BJ (cell line): ENCODE measurements around the gene UBA6. TPM values are rescaled to one million over a fixed set of nuclear protein-coding genes. Genes with fewer than 3 reads are reported as not detected.

Experiments
- CTCF ChIA-PET: fragments of 350-600 bp; formaldehyde crosslinking; extraction: SDS; loops from one replicate; lab custom pipeline; 2021; ENCODE audit warnings: antibody characterized with exemption, inconsistent platforms; lab: Yijun Ruan, JAX
- POLR2A ChIA-PET: fragments of 300-600 bp; sonication (Branson Sonifier 250); formaldehyde crosslinking; extraction: SDS; loops from one replicate; lab custom pipeline; 2021; ENCODE audit warnings: antibody characterized with exemption; lab: Charles Lee
- DNase-seq: peaks from one replicate; pipeline ENCODE4 v3.0.0-alpha.2; 2011; ENCODE audit warnings: low read depth
- H3K27me3 ChIP-seq: 2 replicates; pipeline ENCODE4 v1.6.0; 2011; ENCODE audit warnings: low read length; ENCODE audit not compliant: control insufficient read depth, insufficient read depth
- H3K36me3 ChIP-seq: 2 replicates; pipeline ENCODE4 v1.5.1; 2011; ENCODE audit warnings: low read length; ENCODE audit not compliant: control insufficient read depth, insufficient read depth
- H3K4me3 ChIP-seq: 2 replicates; pipeline ENCODE4 v1.5.1; 2011; ENCODE audit warnings: low read depth, mild to moderate bottlenecking, control low read depth, low read length
- polyA plus RNA-seq: library from polyadenylated mRNA; depleted of rRNA; stranded (reverse); fragments of >200 nt; gene quantifications from 2 replicates; pipeline ENCODE4 v1.2.3, GENCODE V29; 2011
- TF ChIP-seq, protein P1 (sequence below): IDR thresholded peaks from 2 replicates; pipeline ENCODE4 v1.5.1; 2011; ENCODE audit warnings: low read depth, mild to moderate bottlenecking, control low read depth, inconsistent platforms, low read length, moderate library complexity; ENCODE audit not compliant: insufficient read depth

The UBA6 gene
- polyA plus RNA-seq, 1 experiment = 34.9 TPM

DNA sequence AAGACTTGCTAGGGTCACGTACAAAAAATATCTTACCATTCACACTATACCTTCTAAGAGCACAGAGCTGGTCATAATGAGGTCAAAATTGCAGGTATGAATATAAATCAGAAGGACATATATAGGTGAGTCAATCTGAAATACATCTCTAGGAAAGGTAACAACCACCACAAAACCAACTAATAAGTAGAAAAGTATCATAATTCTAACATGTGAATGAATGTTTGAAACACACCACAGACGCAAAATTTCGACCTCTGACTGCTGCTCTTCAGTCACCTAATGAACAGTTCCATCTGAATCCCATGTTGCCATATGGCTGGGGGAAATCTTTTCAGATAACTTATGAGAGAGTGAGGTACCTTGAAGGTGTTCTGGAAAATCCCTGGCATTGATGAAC is 120.4 kb downstream of the UBA6 start:
- CTCF ChIA-PET = no interaction called here
- TF ChIP-seq, protein P1, sequence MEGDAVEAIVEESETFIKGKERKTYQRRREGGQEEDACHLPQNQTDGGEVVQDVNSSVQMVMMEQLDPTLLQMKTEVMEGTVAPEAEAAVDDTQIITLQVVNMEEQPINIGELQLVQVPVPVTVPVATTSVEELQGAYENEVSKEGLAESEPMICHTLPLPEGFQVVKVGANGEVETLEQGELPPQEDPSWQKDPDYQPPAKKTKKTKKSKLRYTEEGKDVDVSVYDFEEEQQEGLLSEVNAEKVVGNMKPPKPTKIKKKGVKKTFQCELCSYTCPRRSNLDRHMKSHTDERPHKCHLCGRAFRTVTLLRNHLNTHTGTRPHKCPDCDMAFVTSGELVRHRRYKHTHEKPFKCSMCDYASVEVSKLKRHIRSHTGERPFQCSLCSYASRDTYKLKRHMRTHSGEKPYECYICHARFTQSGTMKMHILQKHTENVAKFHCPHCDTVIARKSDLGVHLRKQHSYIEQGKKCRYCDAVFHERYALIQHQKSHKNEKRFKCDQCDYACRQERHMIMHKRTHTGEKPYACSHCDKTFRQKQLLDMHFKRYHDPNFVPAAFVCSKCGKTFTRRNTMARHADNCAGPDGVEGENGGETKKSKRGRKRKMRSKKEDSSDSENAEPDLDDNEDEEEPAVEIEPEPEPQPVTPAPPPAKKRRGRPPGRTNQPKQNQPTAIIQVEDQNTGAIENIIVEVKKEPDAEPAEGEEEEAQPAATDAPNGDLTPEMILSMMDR = no peak
- DNase-seq = no peak
- POLR2A ChIA-PET = no interaction called here
- Histone ChIP-seq H3K4me3 (no peak overlapping the region), H3K36me3 (no peaks in the 10 kb centered on the region), H3K27me3 (no peaks in the 10 kb centered on the region)

GRCh38 chr4:67576538-67576937 is 124.4 kb downstream of the UBA6 start:
- POLR2A ChIA-PET = no interaction called here
- DNase-seq = no peak
- Histone ChIP-seq H3K27me3 (no peaks in the 10 kb centered on the region; the same call in 1 of the 2 replicates), H3K36me3 (no peaks in the 10 kb centered on the region), H3K4me3 (no peak overlapping the region)
- TF ChIP-seq, protein P1 = no peak
- CTCF ChIA-PET = no interaction called here

- Histone ChIP-seq H3K27me3 (no peaks in the 10 kb centered on the region; the same call in 1 of the 2 replicates), H3K4me3 (no peak overlapping the region), H3K36me3 (no peaks in the 10 kb centered on the region)
- POLR2A ChIA-PET = no interaction called here
- TF ChIP-seq, protein P1 = no peak
- CTCF ChIA-PET = no interaction called here
- no peak for DNase-seq
These were observed 124.9 kb downstream of the UBA6 start for GRCh38 chr4:67576059-67576466.

DNA sequence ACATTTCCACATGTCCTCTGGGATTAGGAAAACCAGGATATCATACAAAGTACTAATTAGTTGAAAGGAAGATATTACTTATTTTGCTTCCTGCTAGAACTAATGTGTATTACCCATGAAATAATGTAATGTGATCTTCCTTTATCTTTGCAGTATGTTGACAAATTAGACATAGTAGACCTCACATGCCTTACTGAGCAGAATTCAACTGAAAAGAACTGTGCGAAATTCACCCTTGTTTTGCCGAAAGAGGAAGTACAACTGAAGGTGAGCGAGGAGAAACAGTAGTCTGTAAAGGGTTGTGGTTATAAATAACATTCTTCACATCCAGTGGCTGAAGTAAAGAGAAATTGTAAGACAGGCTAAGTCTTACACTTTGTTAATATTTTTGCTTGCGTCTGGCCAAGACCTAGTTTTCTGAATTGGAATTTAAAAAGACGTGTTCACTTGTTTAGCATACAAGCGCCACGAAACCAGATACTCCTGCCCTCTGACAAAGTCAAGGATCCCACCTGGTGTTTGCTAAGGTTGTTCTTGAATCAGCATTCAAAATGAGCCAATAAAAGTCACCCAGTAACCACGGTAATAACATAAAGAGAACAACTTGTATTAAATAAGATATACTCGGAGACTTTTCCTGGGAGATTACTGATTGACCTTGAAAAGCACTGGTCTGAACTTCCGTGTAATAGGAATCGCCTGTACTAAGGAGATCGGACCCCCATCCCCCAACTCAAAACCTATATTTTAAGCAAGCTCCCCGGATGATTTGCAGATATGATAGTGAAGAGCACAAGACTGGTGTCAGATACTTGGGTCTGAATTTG is 125.5 kb downstream of the UBA6 start:
- TF ChIP-seq, protein P1 = no peak
- POLR2A ChIA-PET = no interaction called here
- Histone ChIP-seq H3K4me3 (no peak overlapping the region), H3K36me3 (no peaks in the 10 kb centered on the region), H3K27me3 (no peaks in the 10 kb centered on the region; the same call in 1 of the 2 replicates)
- CTCF ChIA-PET = no interaction called here
- DNase-seq = no peak

- TF ChIP-seq, protein P1 = no peak
- H3K4me3 ChIP-seq = no peak overlapping the region
- ChIA-PET CTCF (no interaction called here), POLR2A (no interaction called here)
- no peaks in the 10 kb centered on the region for H3K36me3 ChIP-seq
- no peak for DNase-seq
- no peaks in the 10 kb centered on the region; the same call in 1 of the 2 replicates for H3K27me3 ChIP-seq
These were observed 127.8 kb downstream of the UBA6 start for GRCh38 chr4:67573193-67573592.
